ENCODE measurements around the gene PTDSS2.

- TF ChIP-seq RELA (CRISPR knock-in tag; IDR thresholded peaks at IDR 0.05; ENCODE audit: borderline replicate concordance) (no peak), MYBL2 (CRISPR knock-in tag; IDR thresholded peaks at IDR 0.05) (no peak), USF2 (CRISPR knock-in tag; IDR thresholded peaks at IDR 0.05) (no peak), ZBTB21 (CRISPR knock-in tag; IDR thresholded peaks at IDR 0.05; ENCODE audit: borderline replicate concordance) (no peak), SOX15 (CRISPR knock-in tag; IDR thresholded peaks at IDR 0.05) (no peak), CTCF (IDR thresholded peaks at IDR 0.05) (no peak), CBFB (CRISPR knock-in tag; IDR thresholded peaks at IDR 0.05; ENCODE audit: low read depth) (no peak), IRF2 (CRISPR knock-in tag; IDR thresholded peaks at IDR 0.05; ENCODE audit: borderline replicate concordance, low read depth) (no peak), HMGXB4 (CRISPR knock-in tag; IDR thresholded peaks at IDR 0.05) (no peak)
- TF ChIP-seq, protein P1, sequence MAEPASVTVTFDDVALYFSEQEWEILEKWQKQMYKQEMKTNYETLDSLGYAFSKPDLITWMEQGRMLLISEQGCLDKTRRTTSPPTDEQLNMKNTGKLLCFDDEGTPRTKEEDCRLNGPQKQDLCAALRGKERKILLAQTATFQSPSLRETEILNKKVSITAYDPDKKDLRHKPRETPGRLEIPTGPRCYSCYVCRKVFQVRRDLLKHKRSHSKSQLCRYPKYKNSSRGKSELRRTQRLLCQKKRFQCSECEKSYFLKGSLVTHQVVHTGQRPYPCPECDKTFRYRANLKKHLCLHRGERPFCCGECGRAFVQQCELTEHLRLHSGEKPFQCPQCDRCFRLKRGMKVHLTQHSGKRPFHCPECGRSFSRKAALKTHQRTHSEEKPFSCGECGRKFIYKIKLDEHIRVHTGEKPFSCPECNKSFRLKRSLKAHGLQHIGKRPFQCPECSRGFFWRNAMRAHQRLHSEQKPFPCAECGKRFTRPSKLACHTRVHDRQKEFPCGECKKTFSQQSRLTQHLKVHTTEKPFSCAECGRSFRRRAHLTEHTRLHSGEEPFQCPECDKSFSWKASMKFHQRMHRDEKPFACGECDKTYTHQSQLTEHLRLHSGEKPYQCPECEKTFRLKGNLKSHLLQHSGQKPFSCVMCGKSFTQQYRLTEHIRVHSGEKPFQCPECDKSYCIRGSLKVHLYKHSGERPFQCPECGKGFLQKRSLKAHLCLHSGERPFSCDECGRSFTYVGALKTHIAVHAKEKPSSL (CRISPR knock-in tag; conservative IDR thresholded peaks at IDR 0.05) = no peak
Measured at GRCh38 chr11:428295-428694, 21.8 kb upstream of the PTDSS2 start.
